ENCODE measurements around the gene MICALL1.

MICALL1 gene

GRCh38 chr22:37959231-37959825, 53.2 kb downstream of the MICALL1 start:
- no peak for TF ChIP-seq PATZ1 (CRISPR knock-in tag; IDR thresholded peaks at IDR 0.05; ENCODE audit: borderline replicate concordance)
- TF ChIP-seq TCF4 (CRISPR knock-in tag; IDR thresholded peaks at IDR 0.05; ENCODE audit: borderline replicate concordance) = no peak
- ATAC-seq = no peak

- no peak for TF ChIP-seq OSR1 (CRISPR knock-in tag; IDR thresholded peaks at IDR 0.05)
- no peak for ATAC-seq
These were observed 55.0 kb downstream of the MICALL1 start for GRCh38 chr22:37961062-37961461.

- TF ChIP-seq GLIS3 (CRISPR knock-in tag; IDR thresholded peaks at IDR 0.05) = no peak
- no peak for TF ChIP-seq CSRNP3 (CRISPR knock-in tag; IDR thresholded peaks at IDR 0.05)
- TF ChIP-seq ZFP3 (CRISPR knock-in tag; IDR thresholded peaks at IDR 0.05) = no peak
- TF ChIP-seq ZC3H10 (CRISPR knock-in tag; IDR thresholded peaks at IDR 0.05) = no peak
- TF ChIP-seq ZNF70 (CRISPR knock-in tag; IDR thresholded peaks at IDR 0.05) = no peak
- TF ChIP-seq ESRRG (CRISPR knock-in tag; IDR thresholded peaks at IDR 0.05) = no peak
- no peak for TF ChIP-seq ZNF8 (CRISPR knock-in tag; IDR thresholded peaks at IDR 0.05)
- no peak for TF ChIP-seq ISL1 (CRISPR knock-in tag; IDR thresholded peaks at IDR 0.05)
- no peak for TF ChIP-seq ZFP30 (CRISPR knock-in tag; IDR thresholded peaks at IDR 0.05)
- TF ChIP-seq TOX (CRISPR knock-in tag; IDR thresholded peaks at IDR 0.05; ENCODE audit: borderline replicate concordance) = no peak
- no peak for TF ChIP-seq SNAI2 (CRISPR knock-in tag; IDR thresholded peaks at IDR 0.05)
- no peak for TF ChIP-seq TCF4 (CRISPR knock-in tag; IDR thresholded peaks at IDR 0.05; ENCODE audit: borderline replicate concordance)
- no peak for TF ChIP-seq PPARA (CRISPR knock-in tag; IDR thresholded peaks at IDR 0.05; ENCODE audit: borderline replicate concordance)
- no peak for TF ChIP-seq CSDC2 (CRISPR knock-in tag; IDR thresholded peaks at IDR 0.05)
- no peak for ATAC-seq
These were observed 60.0 kb downstream of the MICALL1 start for GRCh38 chr22:37965940-37966664.

- no peak for ATAC-seq
- TF ChIP-seq TCF4 (CRISPR knock-in tag; IDR thresholded peaks at IDR 0.05; ENCODE audit: borderline replicate concordance) (no peak), ZFP30 (CRISPR knock-in tag; IDR thresholded peaks at IDR 0.05) (no peak), ESRRG (CRISPR knock-in tag; IDR thresholded peaks at IDR 0.05) (no peak), ISL1 (CRISPR knock-in tag; IDR thresholded peaks at IDR 0.05) (no peak), SNAI2 (CRISPR knock-in tag; IDR thresholded peaks at IDR 0.05) (no peak), PATZ1 (CRISPR knock-in tag; IDR thresholded peaks at IDR 0.05; ENCODE audit: borderline replicate concordance) (no peak)
These were observed 61.0 kb downstream of the MICALL1 start for GRCh38 chr22:37967147-37967546.

GRCh38 chr22:37967637-37968451, 61.7 kb downstream of the MICALL1 start:
- TF ChIP-seq CSDC2 (CRISPR knock-in tag; IDR thresholded peaks at IDR 0.05) (no peak), SNAI2 (CRISPR knock-in tag; IDR thresholded peaks at IDR 0.05) (no peak)
- ATAC-seq = no peak

Data from SK-N-SH treated with all-trans-retinoic acid at 6 μM for 48 hours (cell line).